Islet of Langerhans (tissue), 1 donor: ENCODE measurements around the gene LMO2.
"Not testable (repeated sequence)": the region's sequence is repeated elsewhere in the genome, so short reads cannot be mapped to it uniquely, and the experiment has no call there.

Source experiments
- FAIRE-seq: peaks from one replicate; lab custom pipeline; 2011; peaks lifted over from hg19 to GRCh38; lab: Jason Lieb, UNC

Gene LMO2

GRCh38 chr11:33891714-33892327 is at the start of gene LMO2:
LMO2 (minus strand) TSS chr11:33892076; CDS start chr11:33869716, 22,360 bp downstream.
- FAIRE-seq = no peak

DNA sequence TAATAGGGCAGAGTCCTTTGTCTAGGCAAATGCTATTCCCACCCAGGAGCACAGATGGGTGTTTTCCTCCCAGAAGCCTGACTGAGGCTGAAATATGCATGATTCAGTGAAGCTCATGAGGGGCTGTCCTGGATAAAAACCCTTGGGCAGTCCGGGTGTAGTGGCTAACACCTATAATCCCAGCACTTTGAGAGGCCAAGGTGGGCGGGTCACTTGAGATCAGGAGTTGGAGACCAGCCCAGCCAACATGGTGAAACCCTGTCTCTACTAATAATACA is 48.6 kb upstream of the LMO2 start:
- FAIRE-seq = no peak

- FAIRE-seq = no peak
Observed at GRCh38 chr11:33936725-33937604, 45.1 kb upstream of the LMO2 start.

- FAIRE-seq = no peak
Observed at GRCh38 chr11:33935461-33936456, 43.9 kb upstream of the LMO2 start.

DNA sequence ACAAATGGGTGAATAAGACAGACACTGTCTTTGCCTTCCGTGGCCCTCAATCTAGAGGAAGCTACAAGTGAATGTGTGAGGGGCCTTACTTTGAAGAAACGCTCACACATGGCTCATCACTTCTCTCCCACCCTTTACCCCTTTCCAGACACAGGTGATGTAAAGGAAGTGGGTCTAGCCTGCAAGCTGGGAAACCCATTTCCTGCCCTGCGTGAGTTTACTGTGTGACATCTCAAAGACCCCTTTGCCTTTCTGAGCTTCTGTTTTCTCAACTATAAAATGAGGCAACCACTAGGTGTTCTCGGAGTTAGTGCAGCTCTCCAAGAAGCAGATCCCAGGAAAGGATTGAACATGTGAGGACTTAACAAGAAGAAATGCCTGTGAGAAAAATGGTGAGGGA is 43.1 kb upstream of the LMO2 start:
- FAIRE-seq = no peak

DNA sequence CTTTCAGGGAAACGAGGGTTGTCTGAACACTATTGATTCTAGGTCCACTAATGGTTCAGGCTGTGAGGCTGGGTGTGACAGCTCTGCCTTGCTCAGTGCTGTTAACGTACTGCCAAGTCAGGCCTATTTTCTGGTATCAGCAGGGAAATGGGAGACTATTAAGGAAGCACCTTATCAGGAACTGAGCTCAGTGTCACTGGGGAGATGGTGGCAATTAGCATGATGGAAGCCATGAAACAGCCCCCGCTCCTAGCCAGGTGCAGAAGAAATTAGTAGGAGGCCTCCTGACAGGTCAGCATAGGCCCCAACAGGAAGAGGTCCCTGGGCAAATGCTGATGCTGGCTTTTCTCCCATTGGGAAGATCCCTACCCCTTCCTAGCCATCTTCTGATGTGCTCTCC is 42.6 kb upstream of the LMO2 start:
- FAIRE-seq = peak; percentile 33

GRCh38 chr11:33933602-33934001 is 41.7 kb upstream of the LMO2 start:
- FAIRE-seq = no peak

DNA sequence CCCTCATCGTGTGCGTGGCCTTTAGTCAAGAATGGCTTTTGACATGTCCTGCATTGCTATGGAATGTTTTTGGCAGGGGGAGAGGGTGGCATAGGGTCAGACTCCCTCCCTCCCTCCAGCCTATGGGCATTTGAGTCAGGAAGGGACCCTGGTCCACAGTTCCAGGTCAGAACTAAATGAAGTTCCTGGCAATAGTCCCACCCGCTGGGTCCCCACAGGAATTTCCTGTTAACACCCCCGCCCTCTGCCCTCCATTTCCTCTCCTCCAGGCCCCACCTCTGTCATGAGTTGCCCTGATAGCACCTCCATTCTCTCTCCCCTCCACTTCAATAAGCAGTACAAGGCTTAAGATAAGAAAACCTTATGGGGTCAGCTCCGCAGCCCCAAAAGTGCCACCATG is 40.8 kb upstream of the LMO2 start:
- no peak for FAIRE-seq

DNA sequence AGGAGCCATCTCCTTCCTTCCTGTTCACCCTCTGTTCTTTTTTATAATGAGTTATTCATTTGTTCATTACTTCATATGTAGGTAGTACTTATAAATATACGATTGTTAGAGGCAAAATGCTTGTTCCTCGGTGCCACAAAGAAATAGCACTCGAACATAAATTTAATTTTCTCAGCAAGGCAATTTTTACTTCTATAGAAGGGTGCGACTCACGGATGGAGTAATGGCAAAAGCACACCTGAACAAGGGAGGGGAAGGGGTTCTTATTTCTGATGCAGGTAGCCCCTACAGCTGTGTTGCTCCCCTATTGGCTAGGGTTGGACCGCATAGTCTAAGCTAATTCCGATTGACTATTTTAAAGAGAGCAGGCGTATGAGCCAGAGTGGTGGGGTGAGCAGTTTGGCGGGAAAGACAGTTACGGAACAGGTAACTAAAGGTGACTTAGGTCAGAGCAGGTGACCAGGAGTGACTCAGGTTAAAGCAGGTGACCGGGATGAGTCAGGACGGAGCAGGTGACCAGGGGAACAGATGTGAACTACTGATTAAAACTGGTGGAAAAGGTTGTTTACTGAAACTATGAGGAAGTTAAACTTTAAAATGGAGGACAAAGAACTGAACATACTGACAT is 40.0 kb upstream of the LMO2 start:
- not testable (repeated sequence) for FAIRE-seq

GRCh38 chr11:33931067-33931466 is 39.2 kb upstream of the LMO2 start:
- no peak for FAIRE-seq

DNA sequence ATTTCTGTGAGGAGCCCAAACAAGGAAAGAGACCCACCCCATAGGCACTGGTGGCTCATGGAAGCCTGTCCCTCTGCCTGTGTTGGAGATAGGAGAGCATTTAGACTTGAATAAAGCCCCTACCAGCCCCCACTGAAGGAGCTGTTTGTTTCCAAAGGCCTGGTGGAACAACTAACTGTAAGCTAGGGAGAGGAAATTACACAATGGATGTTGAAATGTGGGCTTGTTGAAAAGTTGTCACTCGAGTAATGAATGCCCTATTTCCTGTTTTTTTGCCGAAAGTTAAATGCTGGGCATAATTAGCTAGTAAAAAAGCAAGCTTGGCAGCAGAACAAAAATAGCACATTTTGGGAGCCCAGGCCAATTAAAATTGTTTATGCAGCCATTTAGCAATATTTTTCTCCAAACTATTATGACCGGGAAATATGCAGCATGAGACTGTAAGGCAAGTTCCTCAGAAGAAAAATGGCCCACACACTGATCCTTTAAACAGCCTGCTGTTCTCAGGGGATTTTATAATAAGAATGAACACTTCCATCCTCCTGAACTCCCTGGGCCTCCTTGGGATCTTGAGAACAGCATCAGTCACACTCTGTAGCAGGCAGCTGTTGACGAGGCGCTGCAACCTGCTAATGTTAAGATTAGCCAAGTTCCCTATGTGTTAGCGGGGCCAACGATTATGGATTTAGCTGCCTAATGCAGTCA is 38.6 kb upstream of the LMO2 start:
- FAIRE-seq = no peak

- no peak for FAIRE-seq
Observed at GRCh38 chr11:33928564-33928963, 36.7 kb upstream of the LMO2 start.

- FAIRE-seq = no peak
Observed at GRCh38 chr11:33926671-33927552, 35.0 kb upstream of the LMO2 start.

- peak; percentile 30 for FAIRE-seq
Observed at GRCh38 chr11:33924341-33924740, 32.5 kb upstream of the LMO2 start.

DNA sequence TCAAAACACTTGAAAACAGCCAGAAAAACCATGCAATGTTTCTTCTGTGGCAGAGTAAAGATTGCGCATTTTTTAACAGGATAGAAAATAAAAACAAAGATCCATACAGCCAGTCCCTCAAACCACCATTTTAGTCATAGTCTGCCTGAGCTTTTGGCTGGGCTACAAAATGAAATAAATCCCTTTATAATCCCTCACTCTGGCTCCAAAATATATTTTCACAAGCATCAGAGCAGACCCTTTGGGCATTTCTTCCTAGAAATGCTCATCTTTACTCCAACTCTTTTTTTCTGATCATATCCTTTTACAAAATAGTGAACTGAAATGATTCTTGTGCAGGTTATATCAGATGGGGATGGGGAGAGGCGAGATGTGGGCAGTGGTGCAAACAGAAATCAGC is 31.8 kb upstream of the LMO2 start:
- no peak for FAIRE-seq

- FAIRE-seq = no peak
Observed at GRCh38 chr11:33920838-33921613, 29.1 kb upstream of the LMO2 start.

GRCh38 chr11:33919645-33920044 is 27.8 kb upstream of the LMO2 start:
- FAIRE-seq = no peak

DNA sequence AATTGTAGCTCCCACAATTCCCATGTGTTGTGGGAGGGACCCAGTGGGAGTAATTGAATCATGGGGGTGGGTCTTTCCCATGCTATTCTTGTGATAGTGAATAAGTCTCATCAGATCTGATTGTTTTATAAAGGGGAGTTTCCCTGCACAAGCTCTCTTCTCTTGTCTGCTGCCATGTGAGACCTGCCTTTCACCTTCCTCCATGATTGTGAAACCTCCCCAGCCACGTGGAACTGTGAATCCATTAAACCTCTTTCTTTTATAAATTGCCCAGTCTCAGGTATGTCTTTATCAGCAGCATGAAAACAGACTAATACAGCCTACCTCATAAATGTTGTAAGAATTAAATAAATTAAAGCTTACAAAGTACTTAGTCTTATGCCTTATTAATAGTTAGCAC is 25.5 kb upstream of the LMO2 start:
- not testable (repeated sequence) for FAIRE-seq

DNA sequence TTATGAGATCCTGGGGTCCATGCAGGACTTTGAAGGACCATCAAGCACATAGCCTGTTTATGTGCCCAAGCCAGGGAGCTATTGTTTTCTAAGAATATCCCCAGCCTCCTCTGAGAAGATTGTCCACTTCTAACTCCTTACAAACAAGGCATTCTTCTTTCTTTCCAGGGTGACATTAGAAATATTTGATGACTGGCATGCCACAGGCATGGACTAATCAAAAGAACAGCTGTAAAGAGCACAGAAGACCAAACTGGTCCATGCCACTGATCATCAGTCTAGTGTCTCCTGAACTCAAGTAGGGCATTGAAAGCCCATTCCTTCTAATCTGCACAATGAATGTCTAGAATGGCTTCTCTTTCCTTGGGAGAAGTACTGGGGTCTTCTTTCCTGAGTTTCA is 24.9 kb upstream of the LMO2 start:
- no peak for FAIRE-seq

- no peak for FAIRE-seq
Observed at GRCh38 chr11:33915526-33915925, 23.6 kb upstream of the LMO2 start.
